ENCODE results near the gene STK39. TPM values are rescaled to one million over a fixed set of nuclear protein-coding genes. Genes with fewer than 3 reads are reported as not detected.

Gene STK39
- polyA plus RNA-seq, 4 donors: 19.0 to 68.7 (median 41.3) TPM

DNA sequence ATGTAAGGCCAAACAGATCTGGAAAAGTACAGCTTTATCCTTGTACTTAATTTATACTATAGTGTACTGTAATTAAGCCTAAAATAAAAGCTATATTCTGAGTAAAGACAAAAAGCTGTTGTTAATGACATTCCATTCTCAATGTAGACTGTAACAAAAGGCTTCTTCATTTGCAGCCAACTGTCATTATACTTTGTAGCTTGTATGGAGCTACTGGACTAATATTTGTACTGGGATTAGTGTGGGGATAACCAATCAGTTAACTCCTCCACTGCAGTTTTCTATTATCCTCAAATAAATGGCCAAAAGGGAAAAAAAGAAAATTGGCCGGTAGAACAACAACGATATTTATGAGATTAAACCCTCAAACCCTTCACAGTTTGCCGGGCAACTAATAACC, 66.5 kb downstream of the STK39 start:
- Histone ChIP-seq H3K9me3 (ENCODE audit: control insufficient read depth in 2 of 2, insufficient read depth in 1 of 2, low read depth in 1 of 2, low read length in 1 of 2) (no peaks in the 10 kb centered on the region), H3K4me1 (ENCODE audit: control insufficient read depth in 3 of 3, insufficient read depth in 2 of 3, low read depth in 1 of 3, low read length in 2 of 3) (peaks cover 4 to 16% (median 9%) of the 10 kb centered on the region in 3 donors), H3K27ac (ENCODE audit: low read depth in 1 of 3, low read length in 2 of 3) (no peak overlapping the region), H3K4me3 (ENCODE audit: low read depth in 1 of 3, low read length in 3 of 3) (no peak overlapping the region), H3K36me3 (ENCODE audit: control insufficient read depth in 3 of 3, insufficient read depth in 2 of 3, low read depth in 1 of 3, low read length in 3 of 3) (peaks cover 3 to 7% (median 3%) of the 10 kb centered on the region in 3 donors), H3K27me3 (ENCODE audit: control insufficient read depth in 3 of 3, insufficient read depth in 3 of 3, low read length in 3 of 3) (no peaks in the 10 kb centered on the region)
- FAIRE-seq: no peak
- 32 to 57% (median 39%) methylated on average over 3 of the region's 3 CpGs for WGBS, 3 donors
- DNase-seq: no peak

DNA sequence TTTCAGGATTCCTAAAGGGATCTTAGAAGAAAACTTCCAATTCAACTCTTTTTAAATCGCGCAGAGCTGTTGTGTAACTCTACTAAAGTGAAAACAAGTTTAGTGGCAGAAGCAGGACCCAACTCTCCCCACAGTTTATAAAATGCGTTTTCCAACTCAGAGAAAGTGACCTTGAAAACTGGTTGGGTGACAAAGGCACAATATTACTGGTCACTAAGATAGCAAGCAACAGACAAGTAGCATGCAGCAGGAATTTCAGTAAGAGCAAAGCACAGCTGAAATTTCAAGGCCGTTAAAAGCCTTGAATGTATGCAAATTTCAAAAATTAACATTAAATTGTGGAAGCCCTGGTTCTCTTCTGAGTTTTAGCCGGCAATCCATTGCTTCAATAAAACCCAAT, 66.9 kb downstream of the STK39 start:
- no peak overlapping the region for H3K4me3 ChIP-seq (ENCODE audit: low read depth in 1 of 3, low read length in 3 of 3)
- no peaks in the 10 kb centered on the region for H3K27me3 ChIP-seq (ENCODE audit: control insufficient read depth in 3 of 3, insufficient read depth in 3 of 3, low read length in 3 of 3)
- FAIRE-seq: no peak
- DNase-seq: no peak
- H3K9me3 ChIP-seq (ENCODE audit: control insufficient read depth in 2 of 2, insufficient read depth in 1 of 2, low read depth in 1 of 2, low read length in 1 of 2): no peaks in the 10 kb centered on the region
- no peak overlapping the region for H3K27ac ChIP-seq (ENCODE audit: low read depth in 1 of 3, low read length in 2 of 3)
- WGBS, 3 donors: 66 to 86% (median 77%) methylated on average over 5 of the region's 5 CpGs
- peaks cover 4 to 14% (median 5%) of the 10 kb centered on the region in 3 donors for H3K4me1 ChIP-seq (ENCODE audit: control insufficient read depth in 3 of 3, insufficient read depth in 2 of 3, low read depth in 1 of 3, low read length in 2 of 3)
- H3K36me3 ChIP-seq (ENCODE audit: control insufficient read depth in 3 of 3, insufficient read depth in 2 of 3, low read depth in 1 of 3, low read length in 3 of 3): peaks cover 3 to 7% (median 3%) of the 10 kb centered on the region in 3 donors

GRCh38 chr2:168179592-168179991, 67.8 kb downstream of the STK39 start:
- H3K27me3 ChIP-seq (ENCODE audit: control insufficient read depth in 3 of 3, insufficient read depth in 3 of 3, low read length in 3 of 3): no peaks in the 10 kb centered on the region
- H3K36me3 ChIP-seq (ENCODE audit: control insufficient read depth in 3 of 3, insufficient read depth in 2 of 3, low read depth in 1 of 3, low read length in 3 of 3): peaks cover 3 to 10% (median 3%) of the 10 kb centered on the region in 3 donors
- H3K4me3 ChIP-seq (ENCODE audit: low read depth in 1 of 3, low read length in 3 of 3): no peak overlapping the region
- DNase-seq (no peak), FAIRE-seq (no peak)
- no peak overlapping the region for H3K27ac ChIP-seq (ENCODE audit: low read depth in 1 of 3, low read length in 2 of 3)
- H3K9me3 ChIP-seq (ENCODE audit: control insufficient read depth in 2 of 2, insufficient read depth in 1 of 2, low read depth in 1 of 2, low read length in 1 of 2): no peaks in the 10 kb centered on the region
- peaks cover 2 to 14% (median 4%) of the 10 kb centered on the region in 3 donors for H3K4me1 ChIP-seq (ENCODE audit: control insufficient read depth in 3 of 3, insufficient read depth in 2 of 3, low read depth in 1 of 3, low read length in 2 of 3)
- WGBS, 3 donors: 69 to 88% (median 82%) methylated on average over 5 of the region's 5 CpGs

DNA sequence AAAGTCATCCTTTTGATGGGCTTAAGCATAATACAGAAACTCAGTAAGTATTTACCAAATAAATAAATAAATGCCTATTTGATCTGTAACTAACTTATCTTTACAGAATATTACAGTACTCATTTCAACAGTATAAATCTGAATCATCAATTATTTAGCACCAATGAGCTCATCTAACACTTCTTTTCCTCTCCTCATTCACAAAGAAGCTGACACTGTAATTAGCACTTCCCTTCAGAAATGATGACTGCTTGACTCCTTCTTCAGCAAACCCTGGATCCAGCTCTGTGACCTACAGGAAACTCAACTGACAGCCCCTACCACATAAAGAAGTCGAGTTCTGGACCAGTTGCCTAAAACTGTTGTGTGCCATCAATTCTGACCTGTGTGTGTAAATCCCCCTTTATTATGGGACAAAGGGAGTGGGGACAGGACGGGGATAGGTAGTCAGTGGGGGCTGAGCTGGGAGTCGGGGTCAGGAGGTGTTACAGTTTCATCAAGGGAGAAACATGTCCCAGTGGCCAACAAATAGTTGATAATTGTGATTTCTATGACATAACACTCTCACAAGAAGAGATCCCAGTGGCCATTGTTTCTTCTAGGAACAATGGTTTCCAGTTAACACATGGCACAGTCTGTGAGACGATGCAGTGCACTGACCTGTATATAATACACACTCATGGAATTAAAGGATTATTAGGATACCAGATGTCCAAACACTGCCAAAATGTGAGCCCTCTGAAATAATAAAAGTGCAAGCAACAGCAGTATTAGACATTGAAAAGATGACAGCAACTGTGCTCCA, 68.7 kb downstream of the STK39 start:
- no peak for FAIRE-seq
- 82 to 88% (median 87%) methylated on average over 4 of the region's 4 CpGs for whole genome bisulfite sequencing, 3 donors
- Histone ChIP-seq H3K4me1 (ENCODE audit: control insufficient read depth in 3 of 3, insufficient read depth in 2 of 3, low read depth in 1 of 3, low read length in 2 of 3) (peaks cover 0 to 14% (median 4%) of the 10 kb centered on the region in 3 donors), H3K27me3 (ENCODE audit: control insufficient read depth in 3 of 3, insufficient read depth in 3 of 3, low read length in 3 of 3) (no peaks in the 10 kb centered on the region), H3K4me3 (ENCODE audit: low read depth in 1 of 3, low read length in 3 of 3) (no peak overlapping the region), H3K36me3 (ENCODE audit: control insufficient read depth in 3 of 3, insufficient read depth in 2 of 3, low read depth in 1 of 3, low read length in 3 of 3) (peaks cover 3 to 12% (median 3%) of the 10 kb centered on the region in 3 donors), H3K9me3 (ENCODE audit: control insufficient read depth in 2 of 2, insufficient read depth in 1 of 2, low read depth in 1 of 2, low read length in 1 of 2) (no peaks in the 10 kb centered on the region), H3K27ac (ENCODE audit: low read depth in 1 of 3, low read length in 2 of 3) (no peak overlapping the region)
- no peak for DNase-seq

GRCh38 chr2:168176402-168176801, 71.0 kb downstream of the STK39 start:
- Histone ChIP-seq H3K9me3 (ENCODE audit: control insufficient read depth in 2 of 2, insufficient read depth in 1 of 2, low read depth in 1 of 2, low read length in 1 of 2) (no peaks in the 10 kb centered on the region), H3K4me1 (ENCODE audit: control insufficient read depth in 3 of 3, insufficient read depth in 2 of 3, low read depth in 1 of 3, low read length in 2 of 3) (peaks cover 0 to 4% (median 3%) of the 10 kb centered on the region in 3 donors), H3K36me3 (ENCODE audit: control insufficient read depth in 3 of 3, insufficient read depth in 2 of 3, low read depth in 1 of 3, low read length in 3 of 3) (peaks cover 3 to 10% (median 3%) of the 10 kb centered on the region in 3 donors), H3K27me3 (ENCODE audit: control insufficient read depth in 3 of 3, insufficient read depth in 3 of 3, low read length in 3 of 3) (no peaks in the 10 kb centered on the region), H3K27ac (ENCODE audit: low read depth in 1 of 3, low read length in 2 of 3) (no peak overlapping the region), H3K4me3 (ENCODE audit: low read depth in 1 of 3, low read length in 3 of 3) (no peak overlapping the region)
- 76 to 88% (median 83%) methylated on average over 3 of the region's 3 CpGs for WGBS, 3 donors
- DNase-seq (no peak), FAIRE-seq (no peak)

DNA sequence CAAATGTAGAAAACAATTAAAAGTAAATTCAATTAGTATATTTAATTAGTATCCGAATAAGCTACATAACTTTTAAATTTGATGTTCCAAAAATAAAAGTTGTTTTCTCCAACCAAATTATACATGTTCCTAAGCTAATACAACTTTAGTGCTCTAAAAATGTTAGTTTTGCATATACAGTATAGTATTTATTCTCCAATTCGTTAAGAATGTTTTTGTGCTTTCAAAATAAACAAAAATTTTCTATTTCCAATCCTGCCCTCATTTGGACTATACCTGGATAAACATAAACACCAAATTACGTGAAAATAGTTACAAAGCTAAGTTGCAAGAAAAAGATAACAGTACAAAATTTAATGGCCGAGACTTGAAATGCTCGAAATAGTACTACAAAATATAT, 71.9 kb downstream of the STK39 start:
- WGBS, 3 donors: 85 to 93% (median 92%) methylated on average over 5 of the region's 5 CpGs
- H3K27me3 ChIP-seq (ENCODE audit: control insufficient read depth in 3 of 3, insufficient read depth in 3 of 3, low read length in 3 of 3): no peaks in the 10 kb centered on the region
- no peaks in the 10 kb centered on the region for H3K9me3 ChIP-seq (ENCODE audit: control insufficient read depth in 2 of 2, insufficient read depth in 1 of 2, low read depth in 1 of 2, low read length in 1 of 2)
- FAIRE-seq (no peak), DNase-seq (no peak)
- H3K4me3 ChIP-seq (ENCODE audit: low read depth in 1 of 3, low read length in 3 of 3): no peak overlapping the region
- peaks cover 3 to 10% (median 3%) of the 10 kb centered on the region in 3 donors for H3K36me3 ChIP-seq (ENCODE audit: control insufficient read depth in 3 of 3, insufficient read depth in 2 of 3, low read depth in 1 of 3, low read length in 3 of 3)
- H3K4me1 ChIP-seq (ENCODE audit: control insufficient read depth in 3 of 3, insufficient read depth in 2 of 3, low read depth in 1 of 3, low read length in 2 of 3): peaks cover 0 to 4% (median 3%) of the 10 kb centered on the region in 3 donors
- H3K27ac ChIP-seq (ENCODE audit: low read depth in 1 of 3, low read length in 2 of 3): no peak overlapping the region

DNA sequence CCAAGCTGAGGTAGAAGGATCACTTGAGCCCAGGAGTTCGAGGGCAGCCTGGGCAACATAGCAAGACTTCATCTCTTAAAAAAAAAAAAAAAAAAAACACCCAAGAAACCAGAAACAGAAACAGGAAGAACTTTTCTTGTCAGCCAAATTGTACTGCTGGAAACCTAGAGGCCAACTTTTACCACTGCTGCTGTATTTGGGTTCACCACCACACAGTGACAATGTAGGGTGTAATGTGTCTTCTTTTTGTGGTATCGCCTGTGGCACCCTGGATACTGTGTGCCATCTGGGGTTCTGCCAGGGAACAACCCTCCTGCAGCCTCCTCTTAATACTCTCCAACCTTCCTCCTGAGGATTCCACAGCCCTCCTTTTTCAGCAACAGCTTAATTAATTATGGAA, 72.6 kb downstream of the STK39 start:
- no peak overlapping the region for H3K27ac ChIP-seq (ENCODE audit: low read depth in 1 of 3, low read length in 2 of 3)
- WGBS, 3 donors: 75 to 95% (median 80%) methylated on average over 2 of the region's 2 CpGs
- H3K27me3 ChIP-seq (ENCODE audit: control insufficient read depth in 3 of 3, insufficient read depth in 3 of 3, low read length in 3 of 3): no peaks in the 10 kb centered on the region
- H3K9me3 ChIP-seq (ENCODE audit: control insufficient read depth in 2 of 2, insufficient read depth in 1 of 2, low read depth in 1 of 2, low read length in 1 of 2): no peaks in the 10 kb centered on the region
- no peak for FAIRE-seq
- peaks cover 0 to 4% (median 3%) of the 10 kb centered on the region in 3 donors for H3K4me1 ChIP-seq (ENCODE audit: control insufficient read depth in 3 of 3, insufficient read depth in 2 of 3, low read depth in 1 of 3, low read length in 2 of 3)
- DNase-seq: no peak
- H3K4me3 ChIP-seq (ENCODE audit: low read depth in 1 of 3, low read length in 3 of 3): no peak overlapping the region
- peaks cover 3 to 7% (median 4%) of the 10 kb centered on the region in 3 donors for H3K36me3 ChIP-seq (ENCODE audit: control insufficient read depth in 3 of 3, insufficient read depth in 2 of 3, low read depth in 1 of 3, low read length in 3 of 3)

GRCh38 chr2:168172071-168172470, 75.3 kb downstream of the STK39 start:
- WGBS, 3 donors: 95 to 97% (median 97%) methylated on average over 4 of the region's 4 CpGs
- Histone ChIP-seq H3K9me3 (ENCODE audit: control insufficient read depth in 2 of 2, insufficient read depth in 1 of 2, low read depth in 1 of 2, low read length in 1 of 2) (no peaks in the 10 kb centered on the region), H3K27ac (ENCODE audit: low read depth in 1 of 3, low read length in 2 of 3) (no peak overlapping the region), H3K27me3 (ENCODE audit: control insufficient read depth in 3 of 3, insufficient read depth in 3 of 3, low read length in 3 of 3) (no peaks in the 10 kb centered on the region), H3K4me1 (ENCODE audit: control insufficient read depth in 3 of 3, insufficient read depth in 2 of 3, low read depth in 1 of 3, low read length in 2 of 3) (no peaks in the 10 kb centered on the region), H3K36me3 (ENCODE audit: control insufficient read depth in 3 of 3, insufficient read depth in 2 of 3, low read depth in 1 of 3, low read length in 3 of 3) (peaks cover 0 to 7% (median 2%) of the 10 kb centered on the region in 3 donors), H3K4me3 (ENCODE audit: low read depth in 1 of 3, low read length in 3 of 3) (no peak overlapping the region)
- no peak for FAIRE-seq
- no peak for DNase-seq
